HG03066 (cell line): ENCODE measurements around the gene EDAR.

Experiments used
- ATAC-seq: cut with Tn5 transposase; IDR thresholded peaks from one replicate; pipeline ENCODE4 v1.9.1; 2021; ENCODE audit warnings: low read depth; ENCODE audit not compliant: unreplicated experiment

Gene EDAR

GRCh38 chr2:108911807-108912628 is 77.0 kb downstream of the EDAR start:
- ATAC-seq, result no peak

GRCh38 chr2:108911401-108911800 is 77.6 kb downstream of the EDAR start:
- no peak for ATAC-seq

GRCh38 chr2:108910541-108911396 is 78.3 kb downstream of the EDAR start:
- no peak for ATAC-seq

- ATAC-seq, result no peak
Measured at GRCh38 chr2:108910011-108910431, 79.0 kb downstream of the EDAR start.

DNA sequence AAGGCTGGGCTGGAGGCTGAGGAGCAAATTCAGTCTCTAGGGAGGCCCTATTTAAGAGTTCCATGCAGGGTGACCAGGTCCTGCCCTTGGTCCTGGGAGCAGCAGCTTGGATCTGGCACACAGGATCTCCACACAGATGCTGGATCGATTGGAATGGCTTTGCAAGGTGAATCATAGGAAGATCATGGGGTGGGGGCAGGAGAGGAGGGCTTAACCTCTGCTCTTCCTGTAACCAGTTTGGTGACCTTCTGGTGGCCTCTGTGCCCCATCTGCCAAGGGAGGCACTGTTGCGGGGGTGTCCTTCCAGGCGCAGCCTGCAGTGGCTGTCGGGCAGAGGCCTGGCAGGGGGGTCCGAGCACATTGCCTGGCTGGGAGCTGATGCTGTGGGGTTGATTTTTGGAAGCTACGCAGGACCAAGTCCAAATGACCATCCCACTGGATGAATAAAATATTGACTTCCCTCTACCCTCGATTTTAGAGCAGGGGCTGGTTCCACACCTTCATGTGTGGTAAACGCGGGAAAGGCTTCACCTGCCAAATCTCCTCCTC is 79.7 kb downstream of the EDAR start:
- no peak for ATAC-seq

- ATAC-seq, result no peak
Measured at GRCh38 chr2:108908713-108909070, 80.3 kb downstream of the EDAR start.

DNA sequence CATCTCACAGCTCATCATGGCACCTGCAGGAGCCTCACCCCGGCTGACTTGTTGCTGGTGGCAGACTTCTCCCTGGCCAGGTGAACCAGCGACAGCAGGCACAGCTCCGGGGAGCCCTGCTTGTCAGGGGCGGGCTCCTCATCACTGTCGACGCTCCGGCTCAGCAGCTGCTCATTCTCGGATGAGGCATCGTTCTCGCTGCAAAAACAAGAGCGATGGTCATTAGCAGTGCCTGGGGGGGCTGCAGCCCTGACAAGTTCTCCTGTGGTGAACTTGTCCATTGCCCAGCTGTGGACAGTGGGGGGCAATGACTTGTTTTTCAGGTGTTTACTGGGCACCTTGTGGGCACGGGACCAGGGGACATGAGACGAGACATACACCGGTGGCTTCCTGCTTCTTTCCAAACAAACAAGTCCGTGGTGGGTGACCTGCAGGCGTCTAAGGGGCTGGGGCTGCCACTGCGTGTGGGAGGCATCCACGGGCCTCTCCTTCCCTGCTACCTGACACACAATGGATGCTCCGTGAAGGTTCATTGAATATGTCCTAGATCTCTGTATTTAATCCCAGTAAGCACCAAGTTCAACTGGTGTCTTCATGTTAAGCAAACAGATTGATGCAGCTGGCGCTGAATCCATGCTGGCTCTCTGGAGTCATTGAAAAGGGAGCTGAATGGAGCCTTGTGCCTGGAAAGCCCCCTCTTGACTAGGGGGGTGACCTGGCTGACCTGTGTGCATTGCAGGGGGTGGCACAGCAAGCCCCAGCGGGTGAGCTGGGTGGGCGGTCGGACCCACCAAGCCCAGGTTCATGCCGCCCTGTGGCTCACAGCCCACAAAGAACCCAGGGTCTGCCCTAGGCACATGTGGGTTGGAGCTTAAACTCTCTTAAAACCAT is 81.0 kb downstream of the EDAR start:
- ATAC-seq, result no peak

DNA sequence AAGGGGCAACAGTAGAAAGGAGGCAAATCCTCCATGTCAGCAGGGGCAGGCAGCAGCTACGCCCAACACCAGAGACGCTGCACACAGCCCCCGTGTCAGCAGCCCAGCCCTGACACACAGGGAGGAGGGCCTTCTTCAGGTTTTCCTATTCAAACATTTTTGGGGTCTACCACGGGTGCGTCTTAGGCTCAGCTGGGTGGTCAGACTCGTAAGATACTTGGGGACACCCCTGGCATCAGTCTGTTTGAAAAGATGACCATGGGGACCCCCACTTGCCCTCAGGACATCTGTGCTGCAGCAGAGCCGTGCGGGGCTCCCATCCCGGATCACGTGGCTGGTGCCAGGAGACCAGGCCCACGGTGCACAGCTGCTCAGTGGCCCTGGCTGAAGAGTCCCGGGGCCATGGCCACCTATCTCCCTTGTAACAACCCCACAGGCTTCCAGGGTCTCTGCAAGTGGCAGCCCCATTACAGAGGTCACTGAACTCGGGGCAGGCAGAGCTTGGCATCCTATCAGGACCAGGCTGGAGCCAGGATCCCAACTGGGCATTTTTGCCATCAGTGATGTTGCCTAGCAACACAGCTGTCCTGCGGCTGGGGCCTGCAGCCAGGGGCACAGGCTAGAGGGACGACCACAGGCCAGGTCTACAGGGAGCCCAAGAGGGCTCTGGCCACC is 82.5 kb downstream of the EDAR start:
- no peak for ATAC-seq

GRCh38 chr2:108905906-108906305 is 83.1 kb downstream of the EDAR start:
- ATAC-seq, result no peak

DNA sequence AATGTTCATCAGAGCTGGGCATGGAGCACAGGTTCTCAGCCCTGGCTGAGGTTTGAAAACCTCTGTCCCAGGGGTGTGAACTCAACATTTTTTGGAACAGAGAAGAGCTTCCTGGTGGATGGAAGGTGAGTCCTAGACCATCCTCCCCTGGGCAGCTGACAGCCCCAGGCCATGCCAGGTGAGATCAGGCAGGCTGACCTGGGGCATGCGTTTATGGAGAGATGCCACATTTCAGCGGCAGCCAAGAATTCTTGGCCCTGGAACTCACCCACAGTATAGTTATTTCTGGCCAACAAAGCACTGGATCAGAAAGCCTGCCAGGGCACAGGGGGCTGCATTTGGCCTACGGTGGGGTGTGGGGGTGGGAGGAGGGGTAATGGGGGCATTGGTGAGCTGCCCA is 83.8 kb downstream of the EDAR start:
- ATAC-seq, result no peak

GRCh38 chr2:108904680-108905079 is 84.3 kb downstream of the EDAR start:
- no peak for ATAC-seq

DNA sequence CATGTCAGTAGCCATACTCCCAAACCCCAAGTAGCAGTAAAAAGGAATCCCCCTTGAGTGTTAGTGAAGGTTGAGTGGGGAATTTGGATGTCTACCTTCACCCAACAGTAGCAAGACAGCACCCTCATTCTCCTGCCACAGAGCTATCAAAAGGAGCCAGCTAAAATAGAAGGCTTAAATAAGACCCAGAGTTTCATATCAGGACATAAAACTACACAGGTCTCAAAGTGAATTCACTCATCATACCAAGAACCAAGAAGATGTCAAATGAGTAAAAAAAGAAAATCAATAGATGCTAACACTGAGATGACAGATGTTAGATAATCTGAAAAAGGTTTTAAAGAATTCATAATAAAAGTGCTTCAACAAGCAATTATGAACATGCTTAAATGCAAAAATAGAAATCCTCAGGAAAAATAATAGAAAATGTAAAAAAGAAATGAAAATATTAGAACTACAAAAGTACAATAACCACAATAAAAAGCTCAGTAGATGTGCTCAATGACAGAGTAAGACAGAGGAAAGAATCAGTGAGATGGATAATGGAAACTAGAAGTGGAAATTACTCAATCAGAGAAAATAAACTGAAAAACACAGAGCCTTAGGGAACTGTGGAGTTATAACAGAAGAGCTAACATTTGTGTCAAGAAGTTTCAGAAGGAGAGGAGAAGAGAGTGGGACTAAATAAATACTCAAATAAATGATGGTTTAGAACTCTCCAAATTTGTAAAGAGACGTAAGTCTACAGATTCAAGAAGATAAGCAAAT is 90.5 kb downstream of the EDAR start:
- ATAC-seq, result no peak

- no peak for ATAC-seq
Measured at GRCh38 chr2:108896741-108897140, 92.3 kb downstream of the EDAR start.

DNA sequence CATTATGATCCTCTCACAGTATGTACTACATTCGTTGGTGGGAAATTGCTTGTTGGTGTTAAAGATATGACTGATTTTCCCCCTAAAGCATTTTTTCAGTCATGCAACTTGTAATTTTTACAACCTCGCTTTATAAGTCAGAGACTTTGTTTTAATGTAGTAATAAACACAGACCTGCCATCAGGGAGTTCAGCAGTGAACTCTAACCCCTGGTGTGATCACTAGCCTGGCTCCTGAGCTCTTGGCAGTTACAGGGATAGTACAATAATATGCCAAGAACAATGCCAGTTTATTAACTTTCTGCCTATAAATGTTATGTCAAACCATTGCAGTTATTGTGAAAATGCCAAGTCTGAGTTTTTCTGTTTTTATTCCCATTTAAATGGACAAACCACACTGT is 93.8 kb downstream of the EDAR start:
- ATAC-seq, result no peak

GRCh38 chr2:108894766-108895165 is 94.3 kb downstream of the EDAR start:
- no peak for ATAC-seq

DNA sequence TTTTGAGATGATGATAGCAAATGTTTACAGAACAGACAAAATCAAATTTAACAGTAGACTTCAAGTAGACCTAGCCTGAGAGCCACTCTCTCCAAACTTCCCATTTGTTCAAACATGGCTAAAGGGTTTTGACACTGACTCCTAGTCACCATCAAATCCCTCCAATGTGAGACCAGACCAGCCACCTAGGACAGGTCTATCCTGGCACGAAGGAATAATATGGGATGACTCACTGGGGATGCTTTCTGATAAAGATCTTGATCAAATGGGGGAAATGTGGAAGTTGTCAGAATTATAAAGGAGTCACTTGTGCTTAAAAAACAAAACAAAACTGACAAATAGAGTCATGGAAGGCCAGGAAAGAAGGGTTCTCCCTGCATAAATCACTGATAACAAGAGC is 95.7 kb downstream of the EDAR start:
- no peak for ATAC-seq

DNA sequence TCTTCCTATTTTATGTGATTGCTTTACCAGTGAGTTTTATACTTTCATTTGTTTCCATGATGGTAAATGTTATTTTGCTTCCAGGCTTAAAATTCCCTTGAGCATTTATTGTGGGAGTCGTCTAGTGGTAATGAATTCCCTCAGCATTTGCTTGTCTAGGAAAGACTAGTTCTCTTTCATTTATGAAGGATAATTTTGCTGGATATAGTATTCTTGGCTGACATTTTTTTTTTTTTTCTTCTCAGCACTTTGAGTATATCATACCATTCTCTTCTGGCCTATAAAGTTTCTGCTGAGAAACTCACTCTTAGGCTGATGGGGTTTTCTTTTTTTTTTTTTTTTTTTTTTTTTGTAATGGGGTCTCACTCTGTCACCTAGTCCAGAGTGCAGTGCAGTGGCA is 99.1 kb downstream of the EDAR start:
- ATAC-seq, result no peak

- no peak for ATAC-seq
Measured at GRCh38 chr2:108884619-108885018, 104.4 kb downstream of the EDAR start.

GRCh38 chr2:108878276-108878675 is 110.7 kb downstream of the EDAR start:
- no peak for ATAC-seq
